ENCODE data around the gene ESF1.

DNA sequence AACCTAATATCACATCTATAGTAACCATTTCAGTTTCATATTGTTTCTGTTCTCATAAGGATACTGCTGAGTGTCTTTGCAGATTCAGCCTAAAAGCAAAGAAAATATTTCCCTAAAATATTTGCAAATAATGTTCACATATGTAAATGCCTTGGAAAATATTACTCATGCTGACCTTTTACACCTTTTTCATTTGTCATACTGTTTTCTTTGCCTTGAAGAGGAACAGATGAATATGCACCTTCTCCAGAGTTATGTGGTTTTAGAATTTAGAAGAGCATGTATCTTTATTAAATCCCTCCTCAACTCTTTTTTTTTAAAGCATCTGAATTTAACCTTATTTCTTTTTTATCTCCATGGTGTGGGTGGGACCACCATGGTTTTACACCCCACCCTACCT lies 32.6 kb upstream of the ESF1 start:
- TF ChIP-seq CTCF (IDR thresholded peaks at IDR 0.05; ENCODE audit: insufficient read depth, low read length) (no peak), REST (IDR thresholded peaks at IDR 0.05; ENCODE audit: insufficient replicate concordance, low read depth) (no peak), GABPA (IDR thresholded peaks at IDR 0.05; ENCODE audit: low read depth) (no peak), POLR2AphosphoS5 (IDR thresholded peaks at IDR 0.05; ENCODE audit: low read depth) (no peak)
